Nephron progenitor cell (in vitro differentiated cells): ENCODE measurements around the gene CCDC54.

ENCODE experiments used
- DNase-seq: peaks from one replicate; pipeline ENCODE4 v3.0.0; 2021
- H3K27ac Mint-ChIP-seq: 2 replicates; pipeline ENCODE4 v1.8.0; 2021; ENCODE audit warnings: mild to moderate bottlenecking, moderate library complexity, mixed read lengths
- H3K27me3 Mint-ChIP-seq: 2 replicates; pipeline ENCODE4 v1.8.0; 2021; ENCODE audit warnings: mild to moderate bottlenecking, low read depth, mixed read lengths; ENCODE audit not compliant: poor library complexity
- H3K36me3 Mint-ChIP-seq: 2 replicates; pipeline ENCODE4 v1.8.0; 2021; ENCODE audit warnings: low read depth, mixed read lengths
- H3K4me1 Mint-ChIP-seq: 2 replicates; pipeline ENCODE4 v1.8.0; 2021; ENCODE audit warnings: mixed read lengths
- H3K4me3 Mint-ChIP-seq: 2 replicates; pipeline ENCODE4 v1.8.0; 2021; ENCODE audit warnings: mild to moderate bottlenecking, moderate library complexity, mixed read lengths
- H3K9me3 Mint-ChIP-seq: 2 replicates; pipeline ENCODE4 v1.8.0; 2021; ENCODE audit warnings: mild to moderate bottlenecking, moderate library complexity, mixed read lengths
- TF ChIP-seq, protein P1 (sequence below): fragments of 200-600 bp; sonication (generic); IDR thresholded peaks from 2 replicates; pipeline ENCODE4 v1.5.0; 2021; ENCODE audit warnings: antibody characterized with exemption

Gene CCDC54

GRCh38 chr3:107375682-107376081, 1.6 kb upstream of the CCDC54 start:
- no peak for DNase-seq
- Mint-ChIP-seq H3K9me3 (no peaks in the 10 kb centered on the region), H3K4me3 (no peak overlapping the region), H3K27me3 (no peaks in the 10 kb centered on the region), H3K36me3 (no peaks in the 10 kb centered on the region), H3K4me1 (peaks cover 6% of the 10 kb centered on the region), H3K27ac (no peak overlapping the region)
- TF ChIP-seq, protein P1, sequence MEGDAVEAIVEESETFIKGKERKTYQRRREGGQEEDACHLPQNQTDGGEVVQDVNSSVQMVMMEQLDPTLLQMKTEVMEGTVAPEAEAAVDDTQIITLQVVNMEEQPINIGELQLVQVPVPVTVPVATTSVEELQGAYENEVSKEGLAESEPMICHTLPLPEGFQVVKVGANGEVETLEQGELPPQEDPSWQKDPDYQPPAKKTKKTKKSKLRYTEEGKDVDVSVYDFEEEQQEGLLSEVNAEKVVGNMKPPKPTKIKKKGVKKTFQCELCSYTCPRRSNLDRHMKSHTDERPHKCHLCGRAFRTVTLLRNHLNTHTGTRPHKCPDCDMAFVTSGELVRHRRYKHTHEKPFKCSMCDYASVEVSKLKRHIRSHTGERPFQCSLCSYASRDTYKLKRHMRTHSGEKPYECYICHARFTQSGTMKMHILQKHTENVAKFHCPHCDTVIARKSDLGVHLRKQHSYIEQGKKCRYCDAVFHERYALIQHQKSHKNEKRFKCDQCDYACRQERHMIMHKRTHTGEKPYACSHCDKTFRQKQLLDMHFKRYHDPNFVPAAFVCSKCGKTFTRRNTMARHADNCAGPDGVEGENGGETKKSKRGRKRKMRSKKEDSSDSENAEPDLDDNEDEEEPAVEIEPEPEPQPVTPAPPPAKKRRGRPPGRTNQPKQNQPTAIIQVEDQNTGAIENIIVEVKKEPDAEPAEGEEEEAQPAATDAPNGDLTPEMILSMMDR: no peak

DNA sequence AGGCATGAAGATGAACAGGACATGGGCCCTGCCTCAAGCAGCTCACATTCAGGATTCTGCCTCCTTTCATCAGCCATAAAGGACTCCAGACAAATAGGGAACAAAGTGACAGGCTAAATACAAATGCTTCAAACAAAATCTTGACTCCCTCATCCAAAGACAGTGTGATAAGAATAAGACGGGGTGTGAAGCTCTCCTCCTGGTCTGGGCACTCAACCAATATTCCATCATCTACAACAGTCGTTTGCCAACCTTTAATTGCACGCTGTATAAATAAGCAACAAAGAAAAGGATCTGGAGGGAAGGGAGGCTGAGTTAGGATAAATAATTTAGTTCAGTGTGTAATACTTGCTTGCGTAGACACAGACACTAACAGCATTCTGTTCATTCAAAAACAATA, 5.4 kb downstream of the CCDC54 start:
- Mint-ChIP-seq H3K4me1 (no peaks in the 10 kb centered on the region), H3K27me3 (peaks cover 6% of the 10 kb centered on the region), H3K27ac (no peak overlapping the region), H3K36me3 (no peaks in the 10 kb centered on the region), H3K4me3 (no peak overlapping the region), H3K9me3 (no peaks in the 10 kb centered on the region)
- TF ChIP-seq, protein P1: no peak
- no peak for DNase-seq

DNA sequence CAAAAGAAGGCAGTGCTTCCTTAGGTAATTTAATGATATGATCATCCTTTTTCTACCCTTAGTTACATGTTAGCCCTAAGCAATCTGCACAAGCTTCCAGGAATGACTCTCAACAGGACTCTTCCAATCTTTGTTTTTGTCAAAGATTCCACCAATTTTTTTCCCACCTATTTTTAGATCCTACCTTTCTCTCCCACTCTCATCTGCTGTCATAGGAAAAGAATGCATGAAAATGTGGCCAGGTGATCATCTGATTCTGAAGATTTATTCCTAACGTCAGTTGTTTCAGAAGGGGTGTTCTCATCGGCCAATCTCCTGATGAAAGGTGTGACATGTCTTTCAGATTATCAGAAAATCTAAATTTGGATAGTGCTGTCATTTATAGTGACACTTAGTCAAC, 7.2 kb downstream of the CCDC54 start:
- no peak for DNase-seq
- Mint-ChIP-seq H3K9me3 (no peaks in the 10 kb centered on the region), H3K36me3 (no peaks in the 10 kb centered on the region), H3K27me3 (peaks cover 6% of the 10 kb centered on the region), H3K27ac (no peak overlapping the region), H3K4me3 (no peak overlapping the region), H3K4me1 (no peaks in the 10 kb centered on the region)
- TF ChIP-seq, protein P1: no peak

DNA sequence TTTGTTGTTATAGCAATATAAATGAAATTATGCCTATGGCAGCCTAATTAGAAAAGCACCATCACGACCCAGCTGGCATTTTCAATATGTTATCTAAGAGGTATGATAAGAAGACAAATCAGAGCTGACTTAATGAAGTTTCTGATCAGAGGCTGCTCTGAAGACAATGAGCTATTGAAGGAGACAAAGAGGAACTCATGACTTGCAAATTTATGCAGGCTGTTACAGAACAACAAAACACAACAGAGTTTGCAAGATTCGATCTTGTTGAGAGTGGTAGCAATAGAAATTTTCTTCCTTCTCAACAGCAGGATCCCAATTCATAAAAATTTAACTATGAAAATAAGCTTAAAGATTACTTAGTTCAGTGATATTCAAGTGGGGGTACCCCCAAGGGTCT, 7.7 kb downstream of the CCDC54 start:
- TF ChIP-seq, protein P1: no peak
- Mint-ChIP-seq H3K4me3 (no peak overlapping the region), H3K9me3 (no peaks in the 10 kb centered on the region)

GRCh38 chr3:107387555-107387954, 10.3 kb downstream of the CCDC54 start:
- no peaks in the 10 kb centered on the region for H3K9me3 Mint-ChIP-seq
- TF ChIP-seq, protein P1: no peak
- DNase-seq: no peak
- H3K4me3 Mint-ChIP-seq: no peak overlapping the region
- peaks cover 6% of the 10 kb centered on the region for H3K27me3 Mint-ChIP-seq
- H3K4me1 Mint-ChIP-seq: no peaks in the 10 kb centered on the region
- no peaks in the 10 kb centered on the region for H3K36me3 Mint-ChIP-seq
- no peak overlapping the region for H3K27ac Mint-ChIP-seq

More for the DNA sequence above, 7.7 kb downstream of the CCDC54 start:
- no peak overlapping the region for H3K27ac Mint-ChIP-seq
- H3K27me3 Mint-ChIP-seq: peaks cover 6% of the 10 kb centered on the region
- no peak for DNase-seq
- no peaks in the 10 kb centered on the region for H3K4me1 Mint-ChIP-seq
- no peaks in the 10 kb centered on the region for H3K36me3 Mint-ChIP-seq

- no peak overlapping the region for H3K27ac Mint-ChIP-seq
- peaks cover 3% of the 10 kb centered on the region for H3K27me3 Mint-ChIP-seq
- TF ChIP-seq, protein P1: no peak
- DNase-seq: no peak
- H3K4me1 Mint-ChIP-seq: no peaks in the 10 kb centered on the region
- no peaks in the 10 kb centered on the region for H3K36me3 Mint-ChIP-seq
- no peaks in the 10 kb centered on the region for H3K9me3 Mint-ChIP-seq
- H3K4me3 Mint-ChIP-seq: no peak overlapping the region
These were observed 15.4 kb downstream of the CCDC54 start for GRCh38 chr3:107392549-107393165.
